Forelimb muscle (tissue), 1 donor: ENCODE results near the gene GRM8. TPM values are rescaled to one million over a fixed set of nuclear protein-coding genes. Genes with fewer than 3 reads are reported as not detected.

Source experiments
- DNase-seq: peaks from one replicate; pipeline ENCODE4 v3.0.0-alpha.2; 2013; ENCODE audit warnings: low read depth
- polyA plus RNA-seq: library from polyadenylated mRNA; unstranded; fragments of 120-200 nt; gene quantifications from one replicate; pipeline ENCODE4 v1.2.1, GENCODE V29; 2013; ENCODE audit not compliant: insufficient read length

GRM8 gene
- polyA plus RNA-seq, 1 donor, result 0.11 TPM

DNA sequence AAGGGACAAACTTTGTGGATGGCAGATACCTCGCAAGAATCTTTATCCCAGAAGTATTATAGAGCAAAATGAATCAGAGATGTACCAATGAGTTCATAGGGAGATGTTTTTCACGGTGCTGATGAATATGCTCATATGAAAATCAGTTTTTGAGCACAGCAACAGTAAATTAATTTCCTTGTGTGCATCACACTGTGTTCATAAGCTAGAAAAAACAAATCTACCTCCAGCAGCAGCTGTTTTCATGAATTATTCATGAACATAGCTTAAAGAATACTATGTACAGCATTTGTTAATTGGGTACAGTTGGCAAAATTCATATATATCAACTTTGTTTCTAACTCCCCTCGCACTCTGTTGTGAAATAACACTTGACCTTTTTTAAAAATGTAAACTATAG, 809.8 kb downstream of the GRM8 start:
- no peak for DNase-seq

DNA sequence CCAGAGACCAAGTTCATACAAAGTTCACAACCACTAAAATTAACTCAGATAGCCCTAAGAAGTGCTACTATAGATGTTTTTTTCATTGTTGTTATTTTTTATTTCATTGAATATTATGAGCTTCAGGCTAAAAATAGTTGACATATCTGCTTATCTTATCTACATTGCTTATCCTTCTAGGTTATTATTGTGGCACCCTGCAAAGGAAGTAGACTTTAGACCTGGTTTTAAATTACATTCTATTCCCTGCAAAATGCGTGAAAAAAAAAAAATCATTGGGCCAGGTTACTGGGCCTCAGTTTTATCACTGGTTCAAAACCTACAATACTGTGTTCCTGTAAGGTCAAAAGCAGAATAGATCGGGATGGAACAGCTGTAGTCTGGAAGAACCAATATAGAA, 811.0 kb downstream of the GRM8 start:
- no peak for DNase-seq

DNA sequence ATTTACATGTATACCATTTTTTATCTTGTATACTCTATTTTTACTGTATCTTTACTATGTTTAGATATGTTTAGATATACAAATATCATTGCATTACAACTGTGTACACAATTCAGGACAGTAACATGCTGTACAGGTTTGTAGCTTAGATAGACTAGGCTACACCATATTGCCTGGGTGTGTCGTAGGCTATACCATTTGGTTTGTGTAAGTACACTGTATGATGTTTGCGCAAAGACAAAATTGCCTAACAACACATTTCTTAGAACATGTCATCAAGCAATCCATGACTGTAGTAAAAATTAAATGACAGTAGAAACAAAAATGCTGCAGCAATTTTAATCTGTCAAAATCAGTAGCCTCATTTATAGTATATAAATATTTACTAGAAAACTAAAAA, 812.2 kb downstream of the GRM8 start:
- DNase-seq, result no peak

DNA sequence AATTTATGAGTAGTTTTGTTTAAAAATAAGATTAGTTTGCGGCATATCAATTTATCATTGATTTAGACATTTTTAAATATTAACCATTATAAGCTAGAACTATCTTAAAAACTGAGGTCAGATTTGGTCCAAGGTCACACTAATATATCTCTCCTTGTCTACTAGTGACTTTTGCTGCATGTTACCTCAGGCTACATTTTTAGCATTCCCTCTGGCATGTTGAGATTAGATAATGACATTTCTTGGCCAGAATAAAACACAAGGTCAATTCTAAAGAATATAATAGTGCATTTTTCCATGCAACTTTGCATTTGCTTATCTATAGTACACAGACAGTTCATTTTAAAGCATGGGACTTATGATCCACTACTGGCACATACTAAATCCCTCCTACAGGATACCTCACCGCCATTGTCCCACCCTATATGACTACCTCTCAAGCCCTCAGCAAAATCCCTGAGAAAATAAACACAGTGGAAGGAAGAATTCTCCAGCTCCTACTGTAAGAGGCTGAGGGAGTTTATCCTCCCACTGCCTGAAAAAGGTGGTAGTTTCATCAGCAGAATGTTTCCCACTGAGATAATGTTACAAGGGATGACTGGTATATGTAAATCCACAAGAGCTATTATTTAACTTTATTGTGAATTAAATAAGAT, 816.4 kb downstream of the GRM8 start:
- no peak for DNase-seq

DNA sequence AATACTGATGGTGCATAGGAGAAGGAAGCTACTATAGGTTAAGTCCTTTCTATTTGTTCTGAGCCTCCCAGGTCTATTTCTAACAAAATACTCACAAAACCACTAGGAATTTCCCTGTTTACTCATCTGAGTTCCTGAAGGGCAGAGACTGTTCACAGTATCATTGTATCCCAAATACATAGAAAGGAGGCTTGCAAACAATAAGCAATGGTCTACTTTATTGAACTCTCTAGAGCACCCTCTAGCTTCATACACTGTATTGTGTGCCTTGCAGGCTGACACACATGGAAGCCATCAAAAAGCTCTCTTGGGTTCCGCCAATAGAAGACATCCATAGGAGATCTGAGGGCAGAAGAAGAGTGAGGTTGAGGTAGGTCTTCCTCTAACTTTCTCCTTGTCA, 826.1 kb downstream of the GRM8 start:
- no peak for DNase-seq

DNA sequence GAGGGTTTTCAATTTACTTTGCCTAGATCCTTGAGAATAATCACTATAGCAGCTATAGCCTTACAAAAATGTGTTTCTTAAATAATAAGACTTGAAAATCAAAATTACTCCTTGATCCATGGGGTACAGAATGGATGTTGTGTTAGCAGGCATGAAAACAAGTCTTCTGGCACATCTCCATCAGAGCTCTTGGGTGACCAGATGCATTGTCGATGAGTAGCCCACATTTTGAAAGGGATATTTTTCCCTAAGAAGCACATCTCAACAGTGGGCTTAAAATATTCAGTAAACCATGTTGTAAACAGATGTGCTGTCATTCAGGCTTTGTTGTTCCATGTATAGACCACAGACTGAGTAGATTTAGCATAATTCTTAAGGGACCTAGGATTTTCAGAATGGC, 827.8 kb downstream of the GRM8 start:
- DNase-seq, result no peak

DNA sequence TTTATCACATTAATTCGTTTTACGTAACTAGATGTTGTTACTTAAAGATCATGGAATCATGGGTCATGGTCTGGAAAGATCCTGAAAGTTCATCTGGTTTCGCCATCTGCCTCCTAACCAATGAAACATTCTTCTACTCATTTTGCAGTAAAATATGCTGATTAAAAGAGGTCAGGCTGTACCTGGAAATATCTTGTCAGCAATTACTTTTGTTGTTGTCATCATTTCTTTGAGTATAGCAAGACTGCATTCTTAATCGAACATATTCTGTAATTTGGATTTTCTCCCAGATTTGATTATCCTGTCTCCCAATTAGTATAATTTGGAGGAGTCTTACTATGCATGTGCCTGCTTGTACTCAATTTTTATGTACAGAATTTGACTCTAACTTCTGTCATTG, 833.7 kb downstream of the GRM8 start:
- DNase-seq, result no peak

DNA sequence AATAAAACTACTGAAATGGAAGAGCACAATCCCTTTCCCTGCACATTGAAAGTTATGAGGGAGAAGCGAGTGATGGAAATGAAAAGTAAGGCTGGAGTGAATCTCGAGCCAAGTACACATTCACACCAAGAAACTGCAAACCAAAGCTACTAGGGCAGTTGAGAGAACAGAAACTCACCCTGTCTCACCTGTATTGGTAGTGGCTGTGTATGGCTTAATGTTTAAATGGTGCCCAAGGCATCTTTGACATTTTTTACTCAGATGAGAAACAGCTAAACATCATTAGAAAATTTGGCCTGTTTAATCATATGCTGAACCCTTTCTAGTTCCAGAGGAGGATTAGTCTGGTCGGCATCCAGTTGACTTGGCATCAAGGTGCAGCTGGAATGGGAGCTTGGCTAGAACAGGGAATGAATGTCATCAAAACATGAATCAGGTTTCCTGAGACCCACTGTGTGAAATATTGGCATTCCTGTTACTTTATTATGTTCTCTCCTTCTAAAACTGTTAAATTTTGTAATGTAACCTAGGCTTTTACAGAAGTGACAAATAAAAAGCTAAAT, 840.8 kb downstream of the GRM8 start:
- DNase-seq, result no peak

DNA sequence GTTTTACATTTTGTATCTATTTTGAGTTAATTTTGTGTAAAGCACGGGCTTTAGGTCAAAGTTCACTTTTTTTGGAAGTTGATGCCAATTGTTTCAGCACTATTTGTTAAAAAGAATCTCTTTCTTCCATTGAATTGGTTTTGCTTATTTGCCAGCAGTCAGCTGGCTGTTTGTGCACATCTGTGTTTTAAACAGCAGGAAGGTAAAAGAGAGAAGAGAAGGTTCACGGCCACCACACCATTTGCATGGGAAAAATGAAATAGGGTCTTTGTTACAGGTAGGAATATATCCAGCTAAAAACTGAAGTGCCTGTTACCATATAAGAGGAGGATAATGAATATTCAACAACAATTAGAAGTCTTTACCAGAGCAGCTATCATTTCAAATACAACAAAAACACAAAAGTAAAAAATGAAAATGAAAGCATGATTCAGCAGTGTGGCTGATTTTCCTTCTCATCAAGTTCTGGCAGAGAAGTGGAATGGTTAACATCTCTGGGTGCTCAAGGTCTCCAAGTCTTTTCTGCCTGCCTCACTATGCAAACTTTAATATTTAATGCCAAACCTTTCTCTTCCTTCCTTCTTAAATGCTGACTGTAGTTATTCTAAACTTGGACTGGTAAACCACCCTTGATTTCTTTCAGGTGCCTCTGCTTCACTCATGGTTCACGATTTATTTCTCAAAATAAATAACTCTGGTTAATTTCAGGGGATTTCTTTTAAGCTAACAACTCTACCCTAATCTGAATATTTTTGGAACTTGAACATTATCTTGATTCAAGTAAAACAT, 841.5 kb downstream of the GRM8 start:
- no peak for DNase-seq

DNA sequence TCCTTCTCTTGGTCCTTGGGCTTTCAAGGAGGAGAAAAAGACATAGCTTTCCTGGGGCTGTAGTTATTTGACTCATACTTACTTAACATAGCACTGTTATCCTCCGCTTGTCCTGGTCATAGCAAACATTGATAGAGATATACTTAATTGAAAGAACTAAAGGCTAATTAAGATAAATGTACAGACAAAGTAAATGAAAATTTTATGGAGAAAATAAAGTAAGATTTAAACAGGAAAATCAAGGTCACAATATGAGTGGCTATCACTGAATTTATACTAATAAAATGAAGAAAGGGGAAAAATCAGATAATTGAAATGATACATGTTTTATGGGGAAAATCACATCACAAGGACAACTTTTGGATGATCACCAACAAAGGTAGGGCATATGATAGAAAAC, 849.7 kb downstream of the GRM8 start:
- DNase-seq, result no peak

DNA sequence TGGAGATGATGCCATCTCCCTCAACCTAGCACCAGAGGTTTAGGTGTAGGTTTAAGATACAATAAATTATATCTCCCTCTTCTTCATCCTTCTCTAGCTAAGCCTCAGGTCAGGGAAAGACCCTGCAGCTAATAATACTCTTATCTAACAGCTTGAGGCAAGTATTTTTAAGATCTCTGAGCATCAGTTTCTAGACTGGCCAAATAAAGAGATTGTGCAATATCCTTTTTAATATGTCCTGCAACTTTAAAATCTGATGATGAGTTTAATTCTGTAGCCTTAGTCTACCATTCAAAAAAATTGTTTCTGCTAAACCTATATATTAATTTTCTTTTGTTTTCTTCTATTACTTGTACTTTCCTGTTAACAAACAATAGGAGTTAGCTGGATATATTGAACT, 850.8 kb downstream of the GRM8 start:
- no peak for DNase-seq

DNA sequence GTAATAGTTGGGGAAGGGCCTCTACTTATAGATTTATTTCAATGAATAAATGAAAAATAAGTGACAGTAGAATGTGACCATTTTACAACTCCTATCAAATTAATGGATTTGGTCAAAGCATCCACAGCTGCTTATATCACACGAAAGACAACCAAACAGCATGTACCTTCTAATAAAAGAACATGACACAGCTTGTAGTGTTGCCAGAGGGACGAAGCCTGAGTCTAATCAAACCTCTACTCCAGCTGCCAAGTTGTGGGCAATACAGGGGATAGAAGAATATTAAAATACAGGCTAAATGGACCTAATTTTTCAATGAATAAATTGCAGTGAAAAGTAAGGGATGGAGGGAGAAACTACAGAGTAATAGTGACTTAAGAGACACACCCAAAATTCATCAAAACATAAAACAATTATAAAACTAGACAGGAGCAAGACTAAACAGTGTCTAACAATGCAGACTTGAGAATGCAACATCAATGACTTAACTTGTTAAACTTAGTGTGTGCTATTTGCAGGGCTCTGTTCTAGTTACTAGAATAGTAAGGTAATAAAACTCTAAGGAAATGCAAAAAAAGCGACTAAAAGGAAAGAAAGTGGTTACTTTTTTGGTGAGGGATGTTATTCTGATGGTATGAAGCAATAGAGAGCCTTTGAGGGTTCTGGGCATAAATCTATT, 853.8 kb downstream of the GRM8 start:
- DNase-seq, result no peak

DNA sequence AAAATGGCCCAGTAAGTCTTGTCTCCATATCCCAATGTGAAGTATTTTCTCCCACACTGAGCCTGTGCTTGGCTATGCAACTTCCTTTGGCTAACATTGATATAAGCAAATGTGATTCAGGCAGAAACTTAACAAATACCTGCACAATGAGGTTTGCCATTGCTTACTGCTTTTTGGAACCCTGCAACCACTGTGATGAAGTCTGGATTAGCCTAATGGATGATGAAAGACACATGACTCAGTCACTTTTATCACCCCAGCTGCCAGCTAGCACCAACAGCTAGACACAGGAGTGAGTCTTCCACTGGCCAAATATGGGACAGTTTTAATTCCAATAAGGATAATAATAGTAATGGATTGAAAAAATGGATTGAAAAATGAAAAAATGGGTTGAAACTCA, 854.5 kb downstream of the GRM8 start:
- no peak for DNase-seq

DNA sequence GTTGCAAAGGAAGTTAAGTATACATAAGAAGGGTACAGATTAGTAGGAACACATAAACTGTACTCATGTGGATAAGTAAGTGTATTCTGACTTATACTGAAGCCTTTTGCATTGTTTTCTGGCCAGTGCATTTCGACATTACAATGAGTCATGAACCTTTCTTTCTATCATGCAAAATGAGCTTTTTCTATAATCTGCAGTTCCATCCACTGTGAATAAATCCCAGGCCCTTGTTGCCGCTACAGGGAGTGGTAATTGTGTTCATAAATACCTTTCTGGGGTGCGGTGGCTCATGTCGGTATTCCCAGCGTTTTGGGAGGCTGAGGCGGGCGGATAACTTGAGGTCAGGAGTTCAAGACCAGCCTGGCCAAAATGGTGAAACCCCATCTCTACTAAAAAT, 858.3 kb downstream of the GRM8 start:
- DNase-seq, result no peak

Other genes with a start within 250 kb of the GRM8 start
- gene ZNF800, start 139.8 kb upstream of the GRM8 start, polyA plus RNA-seq, result 16.5 TPM